Measurements from ENCODE around the gene FN1. TPM values are rescaled to one million over a fixed set of nuclear protein-coding genes. Genes with fewer than 3 reads are reported as not detected.
"Not testable (repeated sequence)": the region's sequence is repeated elsewhere in the genome, so short reads cannot be mapped to it uniquely, and the experiment has no call there.

The FN1 gene
- total RNA-seq, 2 donors from 2014 or later, result 245 to 775 TPM

DNA sequence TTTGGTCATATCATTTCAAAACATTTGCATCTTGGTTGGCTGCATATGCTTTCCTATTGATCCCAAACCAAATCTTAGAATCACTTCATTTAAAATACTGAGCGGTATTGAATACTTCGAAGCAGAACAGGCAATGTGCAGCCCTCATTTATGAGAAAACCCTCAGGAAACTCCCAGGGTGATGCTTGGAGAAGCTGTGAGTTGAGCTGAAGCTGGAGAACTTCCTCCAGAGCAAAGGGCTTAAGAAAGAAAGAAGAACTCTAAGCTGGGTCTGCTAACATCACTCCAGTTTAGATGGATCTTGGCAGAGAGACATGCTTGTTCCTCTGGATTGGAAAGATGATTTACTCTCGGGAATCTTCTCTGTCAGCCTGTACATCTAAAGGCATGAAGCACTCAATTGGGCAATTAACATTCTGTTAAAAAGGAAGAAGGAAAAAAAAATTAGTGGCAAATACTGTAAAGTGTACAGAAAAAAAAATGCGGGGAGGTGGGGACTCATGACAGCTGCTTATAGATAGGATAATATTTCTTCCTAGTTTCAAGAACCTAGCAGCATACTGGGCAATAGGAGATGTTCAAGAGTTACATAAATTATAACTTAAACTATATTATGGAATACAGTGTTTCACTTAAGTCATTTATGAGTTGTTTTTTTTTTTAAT is 74.5 kb downstream of the FN1 start:
- intact Hi-C loops (cut with DNase I), result no loop called here
- no peak for ATAC-seq
- DNase-seq, result no peak

DNA sequence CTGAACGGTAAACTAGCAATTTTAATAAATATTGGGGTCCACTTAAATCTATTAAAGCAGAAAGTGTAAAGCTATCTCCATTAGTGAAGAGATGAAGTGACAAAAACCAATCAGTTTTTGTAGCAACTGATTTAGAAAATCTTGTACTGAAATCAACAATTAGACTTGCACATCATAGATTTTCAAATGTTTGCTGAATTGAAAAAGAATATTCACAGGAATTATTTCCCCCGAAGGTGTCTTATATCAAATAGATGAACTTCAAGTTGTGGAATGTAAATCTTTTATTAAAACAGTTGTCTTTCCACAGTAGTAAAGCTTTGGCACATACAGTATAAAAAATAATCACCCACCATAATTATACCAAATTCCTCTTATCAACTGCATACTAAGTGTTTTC is 75.3 kb downstream of the FN1 start:
- no peak for ATAC-seq
- no peak for DNase-seq
- intact Hi-C loops (cut with DNase I), result no loop called here

DNA sequence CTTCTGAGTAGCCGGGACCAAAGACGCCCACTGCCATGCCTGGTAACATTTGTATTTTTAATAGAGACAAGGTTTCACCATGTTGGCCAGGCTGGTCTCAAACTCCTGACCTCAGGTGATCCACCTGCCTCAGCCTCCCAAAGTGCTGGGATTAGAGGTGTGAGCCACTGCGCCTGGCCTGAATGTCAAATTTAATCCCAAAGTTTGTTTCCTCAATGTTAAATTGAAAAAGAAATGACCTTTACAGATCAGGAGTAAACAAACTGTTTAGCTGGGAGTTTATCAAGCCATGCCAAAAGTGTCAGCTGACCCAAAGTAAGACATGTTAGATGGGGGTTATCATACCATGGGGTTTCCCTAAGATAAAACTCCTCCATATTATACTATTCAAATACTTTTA is 75.8 kb downstream of the FN1 start:
- ATAC-seq; intact Hi-C loops (cut with DNase I): not testable (repeated sequence)

DNA sequence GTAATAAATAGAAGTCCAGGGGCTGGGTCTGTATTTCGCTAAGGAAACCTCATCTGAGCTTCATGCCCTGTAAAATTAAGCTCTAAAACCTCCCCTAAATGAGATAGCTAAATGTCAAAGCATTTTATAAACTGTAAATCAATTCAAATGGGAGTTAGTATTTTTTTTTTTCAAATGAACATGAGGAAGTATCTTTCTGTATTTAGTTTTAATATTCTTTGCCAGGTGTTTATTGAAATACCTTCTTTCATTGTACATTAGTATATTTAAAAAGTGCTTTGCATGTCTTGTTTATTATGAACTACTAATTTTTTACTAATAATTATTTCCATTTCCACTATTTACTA is 76.3 kb downstream of the FN1 start:
- ATAC-seq (no peak), DNase-seq (no peak)
- intact Hi-C loops (cut with DNase I), result no loop called here

More for the DNA sequence above, 75.8 kb downstream of the FN1 start:
- not testable (repeated sequence) for DNase-seq

DNA sequence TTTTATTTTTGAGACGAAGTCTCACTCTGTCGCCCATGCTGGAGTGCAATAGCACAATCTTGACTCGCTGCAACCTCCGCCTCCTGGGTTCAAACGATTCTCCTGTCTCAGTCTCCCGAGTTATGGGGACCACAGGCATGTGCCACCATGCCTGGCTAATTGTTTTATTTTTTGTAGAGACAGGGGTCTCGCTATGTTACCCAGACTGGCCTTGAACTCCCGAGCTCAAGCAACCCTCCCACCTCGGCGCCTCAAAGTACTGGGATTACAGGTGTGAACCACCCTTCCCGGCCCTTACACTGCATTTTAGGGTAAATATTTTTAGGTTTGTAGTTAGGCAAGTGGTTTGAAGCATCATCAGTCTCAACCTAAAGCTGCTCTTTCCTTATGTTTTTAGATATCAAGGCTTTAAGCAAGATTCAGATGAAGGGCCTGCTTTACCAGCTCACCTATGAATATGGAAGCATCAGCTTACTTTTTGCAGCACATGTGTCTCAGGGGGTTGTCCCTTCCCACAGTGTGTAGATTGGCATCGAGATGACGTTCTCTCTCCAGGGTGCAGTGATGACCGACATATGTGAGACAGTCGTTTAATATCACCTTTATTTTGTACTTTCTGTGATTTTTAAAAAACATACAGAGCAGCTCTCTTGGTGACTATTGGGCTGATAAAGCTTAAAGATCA is 76.8 kb downstream of the FN1 start:
- DNase-seq (no peak), ATAC-seq (no peak)
- intact Hi-C loops (cut with DNase I), result no loop called here

DNA sequence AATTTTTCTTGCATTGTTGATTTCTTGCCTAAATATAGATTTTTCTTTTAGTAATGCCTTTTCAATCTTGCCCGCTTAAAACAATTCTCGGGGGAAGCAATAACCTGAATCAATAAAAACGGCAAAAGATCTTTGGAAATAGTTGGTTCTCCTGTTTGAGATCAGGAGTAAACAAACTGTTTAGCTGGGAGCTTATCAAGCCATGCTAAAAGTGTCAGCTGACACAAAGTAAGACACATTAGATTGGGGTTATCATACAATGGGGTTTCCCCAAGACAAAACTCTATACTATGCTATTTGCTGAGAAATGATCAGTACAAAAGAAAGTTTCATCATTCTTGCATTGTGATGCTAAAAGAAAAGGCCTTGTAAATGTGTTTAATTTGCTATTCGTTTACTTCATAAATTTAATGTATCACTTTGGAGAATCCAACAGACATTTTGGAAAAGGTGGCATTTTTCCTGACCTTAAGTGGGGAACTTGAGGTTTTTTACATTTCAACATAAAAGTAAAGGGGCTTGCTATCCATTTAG is 77.5 kb downstream of the FN1 start:
- intact Hi-C loops (cut with DNase I), result no loop called here
- no peak for ATAC-seq
- DNase-seq, result no peak

DNA sequence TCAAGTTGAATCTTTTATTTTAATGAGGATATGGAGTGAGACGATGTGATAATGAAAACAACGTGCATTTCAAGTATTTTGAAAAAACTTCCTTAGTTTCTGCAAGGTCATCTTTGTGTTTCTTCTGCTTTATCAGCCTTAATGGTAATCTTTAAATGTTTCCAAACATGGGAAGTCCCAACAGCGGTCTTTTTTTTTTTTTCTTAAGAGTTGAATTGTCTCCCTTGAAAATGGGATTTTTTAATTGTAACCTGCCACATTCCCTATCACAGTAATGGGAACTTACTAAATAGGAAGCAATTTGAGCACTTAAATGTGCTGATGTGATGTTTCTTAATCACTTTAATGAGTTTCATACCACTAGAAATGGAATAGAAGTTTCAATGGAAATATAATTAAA is 78.2 kb downstream of the FN1 start:
- intact Hi-C loops (cut with DNase I), result no loop called here
- no peak for ATAC-seq

DNA sequence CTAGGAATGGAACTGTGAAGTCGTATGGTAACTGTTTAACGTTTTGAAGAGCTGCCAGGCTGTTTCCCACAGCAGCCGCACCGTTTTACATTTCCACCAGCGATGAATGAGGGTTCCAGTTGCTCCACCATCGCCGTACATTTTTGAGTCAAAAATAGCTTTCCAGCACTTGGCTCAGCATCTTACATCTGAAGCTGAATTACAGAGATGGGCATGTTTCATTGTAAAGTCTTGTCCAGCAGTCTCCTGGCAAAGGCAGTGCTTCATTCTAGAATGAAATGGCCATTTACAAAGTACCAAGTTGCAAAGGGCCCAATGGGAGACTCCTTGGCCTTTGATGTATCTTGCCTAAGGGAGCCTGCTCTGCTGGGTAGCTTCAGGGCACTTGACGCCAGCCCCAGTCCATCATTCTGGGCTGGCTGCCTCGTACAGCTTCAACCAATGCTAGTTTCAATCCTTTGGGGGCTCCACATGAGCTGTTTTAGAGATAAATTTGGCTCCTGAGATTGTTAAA is 78.9 kb downstream of the FN1 start:
- ATAC-seq (peak in 1 of 2 donors; percentile 27), DNase-seq (no peak)

More for the DNA sequence above, 78.2 kb downstream of the FN1 start:
- DNase-seq, result no peak

DNA sequence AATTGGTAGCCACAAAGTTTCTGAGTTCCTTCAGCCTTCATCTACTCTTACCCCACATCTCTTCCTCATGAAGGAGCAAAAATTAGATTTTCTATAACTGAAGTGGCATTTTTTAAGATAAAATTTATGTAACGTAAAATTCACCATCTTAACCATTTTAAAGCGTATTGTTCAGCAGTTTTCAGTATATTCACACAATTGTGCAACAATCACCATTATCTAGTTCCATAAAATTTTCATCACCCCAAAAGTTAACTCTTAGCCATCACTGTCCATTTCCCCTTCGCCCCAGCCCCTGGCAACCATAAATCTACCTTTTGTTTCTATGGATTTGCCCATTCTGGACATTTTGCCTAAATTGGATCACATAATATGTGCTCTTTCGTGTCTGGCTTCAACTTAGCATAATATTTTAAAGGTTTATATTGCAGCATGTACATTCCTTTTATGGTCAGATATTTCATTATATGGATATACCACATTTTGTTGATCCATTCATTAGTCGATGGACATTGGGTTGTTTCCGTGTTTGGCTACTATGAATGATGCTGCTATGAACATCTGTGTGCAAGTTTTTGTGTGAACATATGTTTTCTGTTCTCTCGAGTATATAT is 79.4 kb downstream of the FN1 start:
- ATAC-seq (no peak), DNase-seq (no peak)
- intact Hi-C loops (cut with DNase I), result no loop called here

More for the DNA sequence above, 78.9 kb downstream of the FN1 start:
- intact Hi-C loops (cut with DNase I), result no loop called here

DNA sequence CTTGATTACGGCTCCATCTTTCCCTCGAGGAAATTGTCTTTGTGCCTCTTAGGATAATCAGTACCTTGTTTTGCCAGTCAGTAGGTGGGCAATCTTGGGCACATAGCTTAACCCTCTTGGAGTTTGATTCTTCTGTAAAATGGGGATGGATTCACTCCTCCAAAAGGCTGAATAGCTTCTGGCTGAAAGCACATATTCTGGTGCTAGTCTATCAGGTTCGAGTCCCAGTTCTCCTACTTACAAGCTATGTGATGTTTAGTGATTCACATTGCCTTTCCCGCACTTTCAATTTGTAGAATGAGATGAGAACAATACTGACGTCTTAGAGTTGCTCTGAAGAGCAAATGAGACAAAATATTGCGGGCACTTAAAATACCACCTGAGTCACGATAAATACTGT is 80.1 kb downstream of the FN1 start:
- DNase-seq (no peak), ATAC-seq (no peak)
- intact Hi-C loops (cut with DNase I), result no loop called here

DNA sequence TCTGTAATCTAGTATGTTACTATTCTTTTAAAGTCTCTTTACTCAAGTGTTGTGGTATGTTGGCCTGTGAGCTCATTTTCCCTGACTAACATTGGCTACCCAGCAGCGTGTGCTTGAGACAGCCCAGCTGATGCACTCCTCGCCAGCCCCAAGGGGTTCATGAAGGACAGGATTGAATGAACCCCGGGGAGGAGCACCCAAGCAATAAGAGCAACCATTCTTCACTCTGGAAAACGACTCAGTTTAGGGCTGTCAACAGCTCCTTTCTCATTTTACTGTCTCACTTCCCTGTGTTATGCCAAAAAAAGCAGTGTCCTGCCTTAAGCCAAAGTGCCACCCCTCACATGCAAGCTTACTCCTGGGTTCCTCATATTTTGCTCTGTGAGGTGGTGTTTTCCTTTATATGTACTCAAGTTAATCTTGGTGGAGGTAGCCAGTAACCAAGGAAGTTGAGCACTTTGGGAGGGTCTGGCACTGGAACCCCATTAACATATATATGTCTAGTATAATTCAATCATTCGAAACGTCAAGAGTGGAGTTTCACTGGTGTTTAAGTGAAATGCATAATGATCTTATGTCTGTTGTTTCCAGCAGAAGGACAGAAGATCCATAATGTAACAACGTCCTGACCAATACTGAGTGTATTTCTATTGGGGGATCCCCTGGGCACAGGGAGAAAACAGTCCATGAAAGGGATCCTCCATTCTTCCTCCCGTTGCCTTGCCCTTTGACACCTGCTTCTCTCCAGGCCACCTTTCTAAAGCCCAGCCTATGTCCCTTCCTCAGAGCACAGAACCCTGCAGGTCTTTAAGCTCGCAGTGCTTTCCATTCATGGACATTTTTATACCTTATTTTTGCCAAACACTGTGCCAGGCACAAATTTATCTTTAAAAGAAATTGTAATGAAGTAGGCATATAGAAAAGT is 80.8 kb downstream of the FN1 start:
- DNase-seq (no peak), ATAC-seq (peak; percentile 22 to 41)
- intact Hi-C loops (cut with DNase I), result no loop called here

DNA sequence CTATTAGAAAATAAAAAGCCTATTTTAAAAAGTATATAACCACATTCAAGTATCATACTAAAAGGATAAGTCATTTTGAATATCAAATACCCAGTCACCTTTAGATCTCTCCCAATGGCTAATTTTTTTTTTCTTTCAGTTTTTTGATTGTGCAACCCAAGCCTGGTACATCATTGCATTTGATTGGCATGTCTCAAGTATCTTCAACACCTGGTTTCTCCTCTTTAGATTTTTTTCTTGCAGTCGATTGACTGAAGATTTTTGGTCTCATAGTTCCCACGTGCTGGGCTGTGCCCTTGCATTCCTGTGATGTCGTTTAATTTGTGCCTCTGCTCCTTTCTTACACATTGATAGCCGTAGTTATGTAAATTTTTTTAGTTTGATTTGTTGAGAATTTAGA is 83.3 kb downstream of the FN1 start:
- intact Hi-C loops (cut with DNase I), result no loop called here
- ATAC-seq, result no peak

DNA sequence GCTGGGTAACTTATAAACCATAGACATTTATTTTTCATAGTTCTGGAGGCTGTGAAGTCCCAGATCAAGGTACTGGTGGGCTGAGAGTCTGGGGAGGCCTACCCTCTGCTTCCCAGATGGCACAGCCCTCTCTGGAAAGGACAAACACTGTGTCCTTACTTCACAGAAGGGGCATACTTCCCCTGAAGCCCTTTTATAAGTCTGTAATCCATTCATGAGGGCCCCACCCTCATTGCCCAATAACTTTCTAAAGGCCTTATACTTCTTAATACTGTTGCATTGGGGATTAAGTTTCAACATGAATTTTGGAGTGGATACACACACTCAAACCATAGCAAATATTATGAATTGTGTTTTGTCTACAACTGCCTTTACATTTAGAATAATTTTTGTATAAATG is 88.0 kb downstream of the FN1 start:
- no peak for ATAC-seq
- no peak for DNase-seq
- intact Hi-C loops (cut with DNase I), result no loop called here

More for the DNA sequence above, 83.3 kb downstream of the FN1 start:
- DNase-seq, result no peak

DNA sequence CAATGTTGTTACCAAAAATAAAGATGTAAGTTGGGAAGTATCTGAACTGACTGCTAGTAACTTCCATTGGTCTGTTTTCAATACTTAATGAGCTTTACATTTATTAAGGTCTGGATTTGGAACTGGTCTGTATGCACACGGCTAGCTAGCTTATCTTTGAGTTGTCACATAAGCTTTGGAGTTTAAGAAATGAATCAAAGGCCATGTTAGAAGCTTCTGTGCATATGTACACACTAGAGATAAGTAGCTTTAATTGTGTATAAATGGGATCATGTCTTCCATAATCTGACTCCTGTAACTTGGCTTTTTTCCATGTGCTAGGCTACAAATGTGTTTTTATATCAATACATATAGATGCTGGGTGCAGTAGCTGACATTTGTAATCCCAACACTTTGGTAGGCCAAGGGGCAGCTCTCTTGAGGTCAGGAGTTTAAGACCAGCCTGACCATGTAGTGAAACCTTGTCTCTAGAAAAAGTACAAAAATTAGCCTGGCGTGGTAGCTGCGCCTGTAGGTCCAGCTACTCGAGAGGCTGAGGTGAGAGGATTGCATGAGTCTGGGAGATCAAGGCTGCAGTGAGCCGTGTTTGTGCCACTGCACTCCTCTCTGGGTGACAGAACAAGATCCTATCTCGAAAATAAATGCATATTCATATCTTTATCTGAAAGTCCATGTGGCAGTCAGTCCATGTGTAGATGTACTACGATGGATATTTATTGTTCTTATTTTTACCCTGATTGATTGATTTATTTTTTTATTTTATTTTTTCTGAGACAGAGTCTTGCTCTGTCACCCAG is 96.8 kb downstream of the FN1 start:
- DNase-seq (no peak), ATAC-seq (no peak)
- intact Hi-C loops (cut with DNase I), result no loop called here

DNA sequence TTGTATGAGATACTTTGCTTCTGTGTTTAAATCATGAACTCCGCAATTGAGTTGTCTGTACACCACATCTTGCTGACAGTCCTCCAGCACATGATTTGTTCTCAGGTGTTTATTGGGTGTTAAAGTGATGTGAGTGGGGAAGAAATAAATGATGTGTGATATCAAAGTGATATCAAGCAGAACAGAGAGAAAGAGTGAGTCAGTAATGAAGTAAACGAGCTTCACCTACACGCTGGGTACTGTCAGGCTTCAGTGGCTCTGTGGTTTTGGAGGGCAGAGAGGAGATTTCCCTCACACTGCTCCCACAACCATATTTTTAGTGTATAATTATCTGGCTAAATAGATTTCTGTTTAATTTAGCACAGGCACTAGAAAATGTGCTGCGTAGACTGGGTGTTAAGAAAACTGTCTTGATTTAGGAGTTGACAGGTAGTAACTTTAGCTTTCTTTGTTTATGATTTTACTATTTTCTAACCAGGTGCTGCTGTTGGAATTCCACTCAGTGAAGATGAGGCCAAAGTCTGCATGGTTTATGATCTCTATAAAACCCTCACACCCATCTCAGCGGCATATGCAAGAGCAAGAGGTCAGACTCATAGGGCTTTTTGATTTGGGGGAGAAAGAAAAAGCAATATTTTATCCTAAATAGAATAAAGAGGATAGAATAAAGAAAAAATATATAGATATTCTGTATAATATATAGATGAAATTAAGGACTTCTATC is 102.8 kb downstream of the FN1 start:
- intact Hi-C loops (cut with DNase I), result no loop called here
- DNase-seq (no peak), ATAC-seq (no peak)

DNA sequence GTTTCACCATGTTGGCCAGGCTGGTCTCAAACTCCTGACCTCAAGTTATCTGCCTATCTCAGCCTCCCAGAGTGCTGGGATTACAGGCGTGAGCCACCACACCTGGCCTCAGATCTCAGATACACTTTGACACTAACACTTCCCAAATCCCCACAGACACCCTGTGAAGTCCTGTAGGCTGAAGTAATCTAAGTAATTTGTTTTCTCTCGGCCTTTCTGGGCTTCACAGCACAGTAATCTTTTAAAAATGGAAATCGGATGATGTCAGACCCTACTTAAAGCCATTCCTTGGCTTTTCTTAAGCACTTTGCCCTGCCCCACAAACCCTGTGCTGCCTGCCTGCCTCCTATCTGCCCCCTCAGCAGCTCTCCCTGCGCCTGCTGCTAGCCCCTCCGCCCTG is 107.8 kb downstream of the FN1 start:
- no peak for ATAC-seq
- no peak for DNase-seq
- intact Hi-C loops (cut with DNase I), result no loop called here

DNA sequence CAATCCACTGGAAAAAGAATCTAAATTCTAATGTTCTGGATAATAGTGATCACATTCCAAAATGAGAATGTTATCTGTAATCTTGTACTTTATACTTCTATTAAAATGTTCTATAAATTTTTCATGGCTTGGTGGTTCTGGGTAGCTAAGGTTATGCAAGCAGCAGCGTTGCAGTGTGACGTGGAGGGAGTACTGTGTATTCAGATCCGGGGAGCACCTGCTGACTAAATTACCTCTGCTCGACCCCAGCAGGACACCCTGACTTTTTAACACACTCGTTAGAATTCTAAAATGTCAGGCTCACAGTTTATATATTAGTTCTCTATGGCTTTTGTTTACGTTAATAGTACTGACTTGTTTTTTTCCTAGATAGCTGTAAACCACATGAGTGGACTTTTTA is 111.1 kb downstream of the FN1 start:
- intact Hi-C loops (cut with DNase I), result no loop called here
- DNase-seq (no peak), ATAC-seq (no peak)

DNA sequence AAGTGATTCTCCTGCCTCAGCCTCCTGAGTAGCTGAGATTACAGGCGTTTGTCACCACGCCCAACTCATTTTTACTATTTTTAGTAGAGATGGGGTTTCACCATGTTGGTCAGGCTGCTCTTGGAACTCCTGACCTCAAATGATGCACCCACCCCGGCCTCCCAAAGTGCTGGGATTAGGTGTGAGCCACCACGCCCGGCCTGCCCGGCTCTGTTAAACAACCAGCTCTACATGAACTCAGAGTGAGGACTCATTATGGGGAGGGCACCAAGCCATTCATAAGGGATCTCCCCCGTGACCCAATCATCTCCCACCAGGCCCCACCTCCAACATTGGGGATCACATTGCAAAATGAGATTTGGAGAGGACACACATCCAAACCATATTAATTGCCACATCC is 115.2 kb downstream of the FN1 start:
- DNase-seq (no peak), ATAC-seq (no peak)
- intact Hi-C loops (cut with DNase I), result no loop called here
